ENCODE results near the gene ARID1A. TPM values are rescaled to one million over a fixed set of nuclear protein-coding genes. Genes with fewer than 3 reads are reported as not detected.
"Not testable (repeated sequence)": the region's sequence is repeated elsewhere in the genome, so short reads cannot be mapped to it uniquely, and the experiment has no call there.

The ARID1A gene
- total RNA-seq, 1 donor from 2014 or later: 187 TPM

DNA sequence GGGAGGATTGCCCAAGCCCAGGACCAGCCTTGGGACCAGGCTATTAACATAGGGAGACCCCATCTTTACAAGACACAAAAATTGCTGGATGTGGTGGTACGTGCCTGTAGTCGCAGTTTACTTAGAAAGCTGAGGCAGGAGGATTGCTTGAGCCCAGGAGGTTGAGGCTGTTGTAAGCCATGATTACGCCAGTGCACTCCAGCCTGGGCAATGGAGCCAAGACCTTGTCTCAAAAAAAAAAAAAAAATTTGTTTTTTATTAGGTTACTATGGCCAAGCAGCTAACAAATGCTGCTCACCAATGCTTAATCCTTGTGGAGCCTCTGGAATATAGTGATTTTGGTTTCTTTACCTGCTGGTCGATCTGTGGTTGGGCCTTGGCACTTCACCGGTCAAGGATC is 8.8 kb downstream of the ARID1A start:
- Mint-ChIP-seq H3K27ac (ENCODE audit: unreplicated experiment) (peak overlapping the region; percentile 62), H3K27me3 (ENCODE audit: unreplicated experiment) (no peaks in the 10 kb centered on the region), H3K4me3 (ENCODE audit: unreplicated experiment) (no peak overlapping the region), H3K9me3 (ENCODE audit: unreplicated experiment) (no peaks in the 10 kb centered on the region), H3K36me3 (ENCODE audit: unreplicated experiment) (no peaks in the 10 kb centered on the region), H3K4me1 (ENCODE audit: low read depth, unreplicated experiment) (peaks cover 25% of the 10 kb centered on the region)
- no peak for DNase-seq
- TF ChIP-seq, protein P1, sequence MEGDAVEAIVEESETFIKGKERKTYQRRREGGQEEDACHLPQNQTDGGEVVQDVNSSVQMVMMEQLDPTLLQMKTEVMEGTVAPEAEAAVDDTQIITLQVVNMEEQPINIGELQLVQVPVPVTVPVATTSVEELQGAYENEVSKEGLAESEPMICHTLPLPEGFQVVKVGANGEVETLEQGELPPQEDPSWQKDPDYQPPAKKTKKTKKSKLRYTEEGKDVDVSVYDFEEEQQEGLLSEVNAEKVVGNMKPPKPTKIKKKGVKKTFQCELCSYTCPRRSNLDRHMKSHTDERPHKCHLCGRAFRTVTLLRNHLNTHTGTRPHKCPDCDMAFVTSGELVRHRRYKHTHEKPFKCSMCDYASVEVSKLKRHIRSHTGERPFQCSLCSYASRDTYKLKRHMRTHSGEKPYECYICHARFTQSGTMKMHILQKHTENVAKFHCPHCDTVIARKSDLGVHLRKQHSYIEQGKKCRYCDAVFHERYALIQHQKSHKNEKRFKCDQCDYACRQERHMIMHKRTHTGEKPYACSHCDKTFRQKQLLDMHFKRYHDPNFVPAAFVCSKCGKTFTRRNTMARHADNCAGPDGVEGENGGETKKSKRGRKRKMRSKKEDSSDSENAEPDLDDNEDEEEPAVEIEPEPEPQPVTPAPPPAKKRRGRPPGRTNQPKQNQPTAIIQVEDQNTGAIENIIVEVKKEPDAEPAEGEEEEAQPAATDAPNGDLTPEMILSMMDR (IDR thresholded peaks at IDR 0.05; ENCODE audit: partially characterized antibody, unreplicated experiment): no peak

DNA sequence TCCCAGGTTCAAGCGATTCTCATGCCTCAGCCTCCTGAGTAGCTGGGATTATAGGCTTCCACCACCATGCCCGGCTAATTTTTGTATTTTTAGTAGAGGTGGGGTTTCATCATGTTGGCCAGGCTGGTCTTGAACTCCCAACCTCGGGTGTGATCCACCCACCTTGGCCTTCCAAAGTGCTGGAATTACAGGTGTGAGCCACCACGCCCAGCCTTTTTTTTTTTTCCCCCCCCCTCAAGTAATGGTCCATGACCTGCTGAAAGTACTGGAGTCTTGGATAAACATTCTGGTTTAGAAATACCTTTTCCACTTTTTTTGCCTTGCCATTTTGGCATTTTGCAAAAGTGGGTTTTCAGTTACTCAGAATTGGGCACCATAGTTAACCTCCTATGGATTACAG is 9.4 kb downstream of the ARID1A start:
- not testable (repeated sequence) for DNase-seq; H3K4me3 Mint-ChIP-seq (ENCODE audit: unreplicated experiment); H3K27me3 Mint-ChIP-seq (ENCODE audit: unreplicated experiment); H3K9me3 Mint-ChIP-seq (ENCODE audit: unreplicated experiment); H3K27ac Mint-ChIP-seq (ENCODE audit: unreplicated experiment); H3K36me3 Mint-ChIP-seq (ENCODE audit: unreplicated experiment)
- H3K4me1 Mint-ChIP-seq (ENCODE audit: low read depth, unreplicated experiment): peaks cover 25% of the 10 kb centered on the region

DNA sequence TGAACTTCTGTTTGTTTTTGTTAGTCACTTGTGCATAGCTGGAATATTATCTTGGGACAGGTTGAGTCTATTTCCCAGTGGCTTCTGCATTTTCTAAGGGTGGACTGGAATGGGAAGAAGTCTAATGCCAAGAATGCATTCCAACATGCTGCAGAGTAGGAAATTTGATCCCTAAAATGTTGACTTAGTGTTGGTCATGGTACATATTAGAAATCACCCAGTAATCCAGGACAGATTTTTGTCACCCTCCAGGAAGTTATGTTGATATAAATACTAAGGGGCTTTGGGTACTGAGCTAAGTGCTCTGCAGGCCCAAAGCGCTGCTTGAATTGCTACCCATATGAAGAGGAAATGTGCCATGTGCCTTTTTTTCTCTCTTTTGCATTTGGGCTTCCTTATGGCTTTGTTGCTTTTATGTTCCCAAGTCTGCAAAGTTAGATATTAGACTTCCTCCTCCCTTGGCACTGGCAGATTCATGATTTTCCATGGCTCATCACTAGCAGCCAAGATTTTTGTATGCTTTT is 10.0 kb downstream of the ARID1A start:
- H3K9me3 Mint-ChIP-seq (ENCODE audit: unreplicated experiment): no peaks in the 10 kb centered on the region
- no peaks in the 10 kb centered on the region for H3K27me3 Mint-ChIP-seq (ENCODE audit: unreplicated experiment)
- TF ChIP-seq, protein P1 (IDR thresholded peaks at IDR 0.05; ENCODE audit: partially characterized antibody, unreplicated experiment): no peak

DNA sequence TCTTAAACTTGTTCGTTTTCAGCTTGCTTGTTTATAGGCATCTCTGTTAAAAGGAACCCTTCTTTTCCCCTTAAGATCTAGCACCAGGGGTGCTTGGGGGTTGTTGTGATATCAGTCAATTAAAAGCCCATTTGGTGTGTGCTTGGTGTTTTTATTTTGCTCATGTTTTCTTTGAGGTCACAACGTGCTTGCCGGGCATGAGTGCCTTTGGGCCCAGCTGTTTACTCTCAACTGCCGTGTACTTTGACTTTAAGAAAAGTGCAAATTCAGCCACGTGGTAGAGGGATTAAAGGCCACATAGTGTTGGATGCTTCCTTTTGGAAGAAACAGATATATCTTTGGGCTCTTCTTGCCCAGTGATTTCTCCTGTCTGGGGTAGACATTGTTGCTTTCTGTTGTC is 10.5 kb downstream of the ARID1A start:
- peak overlapping the region; percentile 58 for H3K4me3 Mint-ChIP-seq (ENCODE audit: unreplicated experiment)
- TF ChIP-seq, protein P1 (IDR thresholded peaks at IDR 0.05; ENCODE audit: partially characterized antibody, unreplicated experiment): no peak
- no peaks in the 10 kb centered on the region for H3K27me3 Mint-ChIP-seq (ENCODE audit: unreplicated experiment)

More for the DNA sequence above, 10.0 kb downstream of the ARID1A start:
- Mint-ChIP-seq H3K27ac (ENCODE audit: unreplicated experiment) (peak overlapping the region; percentile 53), H3K4me3 (ENCODE audit: unreplicated experiment) (peak overlapping the region; percentile 58), H3K36me3 (ENCODE audit: unreplicated experiment) (no peaks in the 10 kb centered on the region), H3K4me1 (ENCODE audit: low read depth, unreplicated experiment) (peaks cover 27% of the 10 kb centered on the region)
- no peak for DNase-seq

DNA sequence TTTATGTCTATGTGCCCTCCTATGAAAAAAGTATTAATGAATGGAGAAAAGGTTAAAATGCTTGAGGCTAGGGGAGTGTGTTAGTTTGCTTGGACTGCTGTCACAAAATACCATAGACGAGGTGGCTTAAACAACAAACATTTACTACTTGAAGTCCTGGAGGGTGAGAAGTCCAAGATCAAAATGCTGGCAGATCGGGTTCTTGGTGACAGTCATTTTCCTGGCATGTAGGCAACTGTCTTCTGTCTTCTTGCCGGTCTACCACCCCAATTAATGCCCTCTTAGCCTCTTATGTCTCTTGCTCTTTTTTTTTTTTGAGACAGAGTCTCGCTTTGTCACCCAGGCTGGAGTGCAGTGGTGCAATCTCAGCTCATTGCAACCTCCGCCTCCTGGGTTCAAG is 15.0 kb downstream of the ARID1A start:
- TF ChIP-seq, protein P1 (IDR thresholded peaks at IDR 0.05; ENCODE audit: partially characterized antibody, unreplicated experiment): no peak
- peaks cover 32% of the 10 kb centered on the region for H3K4me1 Mint-ChIP-seq (ENCODE audit: low read depth, unreplicated experiment)
- no peak for DNase-seq
- no peaks in the 10 kb centered on the region for H3K9me3 Mint-ChIP-seq (ENCODE audit: unreplicated experiment)
- no peaks in the 10 kb centered on the region for H3K27me3 Mint-ChIP-seq (ENCODE audit: unreplicated experiment)
- H3K27ac Mint-ChIP-seq (ENCODE audit: unreplicated experiment): no peak overlapping the region
- H3K36me3 Mint-ChIP-seq (ENCODE audit: unreplicated experiment): no peaks in the 10 kb centered on the region
- H3K4me3 Mint-ChIP-seq (ENCODE audit: unreplicated experiment): no peak overlapping the region

More for the DNA sequence above, 10.5 kb downstream of the ARID1A start:
- Mint-ChIP-seq H3K4me1 (ENCODE audit: low read depth, unreplicated experiment) (peaks cover 27% of the 10 kb centered on the region), H3K36me3 (ENCODE audit: unreplicated experiment) (no peaks in the 10 kb centered on the region), H3K9me3 (ENCODE audit: unreplicated experiment) (no peaks in the 10 kb centered on the region), H3K27ac (ENCODE audit: unreplicated experiment) (peak overlapping the region; percentile 53)
- DNase-seq: no peak
